KMS-11 (cell line): ENCODE results near the gene EIF5A.

Experiments used
- H2AFZ ChIP-seq: fragments of 200-600 bp; sonication (generic); 2 replicates; pipeline ENCODE4 v1.6.1; 2016; ENCODE audit warnings: antibody characterized with exemption, mixed run types, low read depth
- H3K27ac ChIP-seq: fragments of 200-600 bp; sonication (generic); 2 replicates; pipeline ENCODE4 v1.6.1; 2016; ENCODE audit warnings: mild to moderate bottlenecking, mixed run types
- H3K27me3 ChIP-seq: fragments of 200-600 bp; sonication (generic); 2 replicates; pipeline ENCODE4 v1.6.1; 2017; ENCODE audit warnings: mild to moderate bottlenecking, low read depth, mixed run types, moderate library complexity; ENCODE audit not compliant: insufficient read depth
- H3K36me3 ChIP-seq: fragments of 200-600 bp; sonication (generic); 2 replicates; pipeline ENCODE4 v1.6.1; 2017; ENCODE audit warnings: mild to moderate bottlenecking, mixed run types; ENCODE audit not compliant: insufficient read depth
- H3K4me1 ChIP-seq: fragments of 200-600 bp; sonication (generic); 2 replicates; pipeline ENCODE4 v1.6.1; 2016; ENCODE audit warnings: mild to moderate bottlenecking, low read depth, mixed run types; ENCODE audit not compliant: poor library complexity, severe bottlenecking
- H3K4me2 ChIP-seq: fragments of 200-600 bp; sonication (generic); 2 replicates; pipeline ENCODE4 v1.7.0; 2016; ENCODE audit warnings: mild to moderate bottlenecking, mixed run types
- H3K4me3 ChIP-seq: fragments of 200-600 bp; sonication (generic); IDR thresholded peaks from 2 replicates; pipeline ENCODE4 v1.6.1; 2017; ENCODE audit warnings: low read depth, low read length, mixed read lengths; ENCODE audit not compliant: insufficient read depth
- H3K79me2 ChIP-seq: fragments of 200-600 bp; sonication (generic); 2 replicates; pipeline ENCODE4 v1.6.1; 2016; ENCODE audit warnings: low read depth, mixed run types; ENCODE audit not compliant: insufficient read depth
- H3K9ac ChIP-seq: fragments of 200-600 bp; sonication (generic); 2 replicates; pipeline ENCODE4 v1.6.1; 2016; ENCODE audit warnings: mild to moderate bottlenecking, mixed run types
- H4K20me1 ChIP-seq: fragments of 200-600 bp; sonication (generic); 2 replicates; pipeline ENCODE4 v1.6.1; 2016; ENCODE audit warnings: mild to moderate bottlenecking, mixed run types; ENCODE audit not compliant: insufficient read depth
- CTCF ChIP-seq: fragments of 200-600 bp; sonication (generic); conservative IDR thresholded peaks from 2 replicates; pipeline ENCODE4 v1.6.1; 2017; ENCODE audit warnings: low read depth, mild to moderate bottlenecking, antibody characterized with exemption, low read length, moderate library complexity, mixed read lengths

Gene EIF5A

GRCh38 chr17:7324438-7324779, 17.0 kb downstream of the EIF5A start:
- H3K79me2 ChIP-seq: no peaks in the 10 kb centered on the region
- H3K4me2 ChIP-seq: no peak overlapping the region
- no peak overlapping the region for H3K9ac ChIP-seq
- no peak overlapping the region for H2AFZ ChIP-seq
- H4K20me1 ChIP-seq: no peaks in the 10 kb centered on the region
- H3K4me1 ChIP-seq: no peaks in the 10 kb centered on the region
- H3K4me3 ChIP-seq: no peak overlapping the region
- TF ChIP-seq CTCF: no peak
- H3K27ac ChIP-seq: no peak overlapping the region
- no peaks in the 10 kb centered on the region for H3K27me3 ChIP-seq
- H3K36me3 ChIP-seq: no peaks in the 10 kb centered on the region

GRCh38 chr17:7325031-7325528, 17.7 kb downstream of the EIF5A start:
- H3K4me1 ChIP-seq: no peaks in the 10 kb centered on the region
- H3K9ac ChIP-seq: no peak overlapping the region
- H3K79me2 ChIP-seq: no peaks in the 10 kb centered on the region
- H3K36me3 ChIP-seq: no peaks in the 10 kb centered on the region
- H3K27ac ChIP-seq: no peak overlapping the region
- no peak for TF ChIP-seq CTCF
- H4K20me1 ChIP-seq: no peaks in the 10 kb centered on the region
- H3K27me3 ChIP-seq: no peaks in the 10 kb centered on the region
- H3K4me2 ChIP-seq: no peak overlapping the region
- H3K4me3 ChIP-seq: no peak overlapping the region
- no peak overlapping the region for H2AFZ ChIP-seq

- H3K9ac ChIP-seq: no peak overlapping the region
- no peak overlapping the region for H3K4me2 ChIP-seq
- H2AFZ ChIP-seq: no peak overlapping the region
- no peak for TF ChIP-seq CTCF
- H4K20me1 ChIP-seq: no peaks in the 10 kb centered on the region
- H3K27me3 ChIP-seq: no peaks in the 10 kb centered on the region
- H3K27ac ChIP-seq: no peak overlapping the region
- H3K36me3 ChIP-seq: no peaks in the 10 kb centered on the region
- no peak overlapping the region for H3K4me3 ChIP-seq
- no peaks in the 10 kb centered on the region for H3K4me1 ChIP-seq
- H3K79me2 ChIP-seq: no peaks in the 10 kb centered on the region
These were observed 18.8 kb downstream of the EIF5A start for GRCh38 chr17:7326186-7326585.

GRCh38 chr17:7327056-7327455, 19.6 kb downstream of the EIF5A start:
- Histone ChIP-seq H3K79me2 (no peaks in the 10 kb centered on the region), H3K4me1 (no peaks in the 10 kb centered on the region), H3K27ac (no peak overlapping the region), H2AFZ (no peak overlapping the region), H3K9ac (no peak overlapping the region), H4K20me1 (no peaks in the 10 kb centered on the region), H3K4me2 (no peak overlapping the region), H3K4me3 (no peak overlapping the region), H3K27me3 (no peaks in the 10 kb centered on the region), H3K36me3 (no peaks in the 10 kb centered on the region)
- no peak for TF ChIP-seq CTCF
